DMS114 treated with DMSO at 0.1 percent for 48 hours (cell line): ENCODE results near the gene CDKN1A.

Experiments
- DNase-seq: peaks from one replicate; lab custom pipeline; 2025; ENCODE audit not compliant: unreplicated experiment; lab: John Stamatoyannopoulos, UW

Gene CDKN1A

DNA sequence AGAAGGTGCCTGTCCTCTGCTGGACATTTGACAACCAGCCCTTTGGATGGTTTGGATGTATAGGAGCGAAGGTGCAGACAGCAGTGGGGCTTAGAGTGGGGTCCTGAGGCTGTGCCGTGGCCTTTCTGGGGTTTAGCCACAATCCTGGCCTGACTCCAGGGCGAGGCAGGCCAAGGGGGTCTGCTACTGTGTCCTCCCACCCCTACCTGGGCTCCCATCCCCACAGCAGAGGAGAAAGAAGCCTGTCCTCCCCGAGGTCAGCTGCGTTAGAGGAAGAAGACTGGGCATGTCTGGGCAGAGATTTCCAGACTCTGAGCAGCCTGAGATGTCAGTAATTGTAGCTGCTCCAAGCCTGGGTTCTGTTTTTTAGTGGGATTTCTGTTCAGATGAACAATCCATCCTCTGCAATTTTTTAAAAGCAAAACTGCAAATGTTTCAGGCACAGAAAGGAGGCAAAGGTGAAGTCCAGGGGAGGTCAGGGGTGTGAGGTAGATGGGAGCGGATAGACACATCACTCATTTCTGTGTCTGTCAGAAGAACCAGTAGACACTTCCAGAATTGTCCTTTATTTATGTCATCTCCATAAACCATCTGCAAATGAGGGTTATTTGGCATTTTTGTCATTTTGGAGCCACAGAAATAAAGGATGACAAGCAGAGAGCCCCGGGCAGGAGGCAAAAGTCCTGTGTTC, 1.3 kb upstream of the CDKN1A start:
- DNase-seq = no peak

DNA sequence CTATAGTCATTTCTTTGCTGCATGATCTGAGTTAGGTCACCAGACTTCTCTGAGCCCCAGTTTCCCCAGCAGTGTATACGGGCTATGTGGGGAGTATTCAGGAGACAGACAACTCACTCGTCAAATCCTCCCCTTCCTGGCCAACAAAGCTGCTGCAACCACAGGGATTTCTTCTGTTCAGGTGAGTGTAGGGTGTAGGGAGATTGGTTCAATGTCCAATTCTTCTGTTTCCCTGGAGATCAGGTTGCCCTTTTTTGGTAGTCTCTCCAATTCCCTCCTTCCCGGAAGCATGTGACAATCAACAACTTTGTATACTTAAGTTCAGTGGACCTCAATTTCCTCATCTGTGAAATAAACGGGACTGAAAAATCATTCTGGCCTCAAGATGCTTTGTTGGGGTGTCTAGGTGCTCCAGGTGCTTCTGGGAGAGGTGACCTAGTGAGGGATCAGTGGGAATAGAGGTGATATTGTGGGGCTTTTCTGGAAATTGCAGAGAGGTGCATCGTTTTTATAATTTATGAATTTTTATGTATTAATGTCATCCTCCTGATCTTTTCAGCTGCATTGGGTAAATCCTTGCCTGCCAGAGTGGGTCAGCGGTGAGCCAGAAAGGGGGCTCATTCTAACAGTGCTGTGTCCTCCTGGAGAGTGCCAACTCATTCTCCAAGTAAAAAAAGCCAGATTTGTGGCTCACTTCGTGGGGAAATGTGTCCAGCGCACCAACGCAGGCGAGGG, 594 bp upstream of the CDKN1A start:
- no peak for DNase-seq

DNA sequence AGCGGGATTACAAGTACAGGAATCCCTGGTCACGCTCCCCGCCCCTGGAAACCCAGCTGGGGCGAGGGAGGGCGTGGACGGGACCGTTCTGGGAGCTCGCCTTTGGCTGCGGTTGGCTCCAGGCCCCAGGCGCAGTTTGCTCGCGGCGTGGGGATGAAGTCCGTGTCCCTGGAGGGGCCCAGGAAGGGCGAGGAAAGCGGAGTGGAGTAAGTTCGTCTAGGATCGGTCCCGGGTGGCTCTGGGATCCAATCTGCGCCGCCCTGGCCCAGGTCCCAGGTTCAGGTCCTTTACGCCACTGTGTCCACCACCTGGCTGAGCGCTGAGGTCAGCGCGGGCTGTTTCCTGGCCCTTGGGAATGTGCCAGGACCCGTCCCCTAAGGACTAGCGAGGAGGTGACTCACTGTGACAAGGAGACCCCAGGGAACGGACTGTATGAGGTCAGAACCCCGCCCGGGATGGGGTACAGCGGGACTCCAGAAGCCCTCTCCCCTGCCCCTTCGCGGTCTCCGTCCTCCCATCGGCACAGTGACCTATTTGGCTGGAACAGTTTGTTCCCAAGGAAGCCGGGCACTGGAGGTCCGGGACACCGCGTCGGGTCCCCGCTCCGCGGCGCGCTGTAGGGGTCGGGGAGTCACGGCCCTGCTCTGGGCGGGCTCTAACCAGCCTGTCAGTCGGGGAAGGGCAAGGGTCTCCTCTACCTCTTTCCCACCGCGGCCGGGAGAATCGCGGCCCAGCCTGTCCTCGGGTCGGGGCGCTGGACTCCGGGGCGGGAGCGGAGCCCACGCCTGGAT, 724 bp downstream of the CDKN1A start:
- no peak for DNase-seq

DNA sequence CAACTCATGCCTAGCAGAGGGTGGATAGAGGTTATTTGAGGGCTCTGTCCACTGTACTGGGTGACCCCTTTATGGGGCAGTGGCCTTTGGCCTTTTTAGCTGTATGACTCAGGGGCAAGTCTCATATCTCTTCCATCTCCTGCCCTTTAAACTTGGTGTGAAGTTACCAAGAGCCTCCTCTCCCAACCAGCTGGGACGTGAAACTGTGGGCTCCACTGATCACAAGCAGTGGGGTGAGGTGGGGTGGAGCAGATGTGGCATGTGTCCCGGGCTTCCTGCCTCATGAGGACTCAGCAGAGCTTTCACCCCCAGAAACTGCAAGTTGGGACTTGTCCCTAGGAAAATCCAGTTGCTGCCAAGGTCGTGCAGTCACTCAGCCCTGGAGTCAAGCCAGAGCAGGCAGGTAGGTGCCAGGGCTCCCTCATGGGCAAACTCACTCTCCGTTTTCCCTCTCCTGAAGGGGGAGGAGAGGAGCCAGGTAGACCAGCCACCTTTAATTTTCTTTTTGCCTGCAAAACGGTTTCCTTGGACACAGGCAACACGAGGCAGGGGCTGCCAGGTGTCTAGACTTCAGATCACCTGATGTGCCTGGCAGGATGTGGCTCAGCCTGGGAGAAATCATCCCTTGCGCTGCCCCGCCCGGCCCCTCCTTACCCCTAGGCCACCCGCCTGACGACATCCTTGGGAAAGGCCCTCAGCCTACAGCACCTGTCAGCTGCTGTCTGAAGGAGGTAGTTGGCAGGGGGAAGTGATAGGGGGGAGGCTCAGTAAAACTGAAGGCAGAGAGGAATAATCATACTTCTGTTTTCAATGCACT, 4.0 kb downstream of the CDKN1A start:
- no peak for DNase-seq

DNA sequence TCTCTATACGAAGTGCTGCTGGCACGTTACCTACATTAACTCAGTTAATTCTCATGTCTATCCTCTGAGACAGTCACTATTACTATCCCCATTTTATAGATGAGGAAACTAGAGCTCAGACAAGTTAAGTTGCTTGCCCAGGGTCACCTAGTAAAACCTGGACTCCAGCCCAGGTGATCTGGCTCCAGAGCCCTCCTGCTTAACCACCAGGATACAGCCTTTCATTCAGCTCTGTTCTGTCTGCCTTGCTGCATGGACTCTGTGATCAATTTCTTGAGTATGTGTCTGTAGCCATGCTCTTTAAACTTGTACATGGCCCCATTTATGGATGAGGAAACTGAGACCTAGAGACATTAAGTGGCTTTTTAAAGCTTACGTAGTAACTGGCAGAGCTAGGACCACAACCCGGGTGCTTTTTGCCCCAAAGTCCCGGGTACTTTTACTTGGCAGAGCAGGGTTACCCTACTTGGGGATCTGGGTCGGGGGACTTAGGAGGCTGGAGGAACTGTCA, 4.7 kb downstream of the CDKN1A start:
- DNase-seq = no peak

DNA sequence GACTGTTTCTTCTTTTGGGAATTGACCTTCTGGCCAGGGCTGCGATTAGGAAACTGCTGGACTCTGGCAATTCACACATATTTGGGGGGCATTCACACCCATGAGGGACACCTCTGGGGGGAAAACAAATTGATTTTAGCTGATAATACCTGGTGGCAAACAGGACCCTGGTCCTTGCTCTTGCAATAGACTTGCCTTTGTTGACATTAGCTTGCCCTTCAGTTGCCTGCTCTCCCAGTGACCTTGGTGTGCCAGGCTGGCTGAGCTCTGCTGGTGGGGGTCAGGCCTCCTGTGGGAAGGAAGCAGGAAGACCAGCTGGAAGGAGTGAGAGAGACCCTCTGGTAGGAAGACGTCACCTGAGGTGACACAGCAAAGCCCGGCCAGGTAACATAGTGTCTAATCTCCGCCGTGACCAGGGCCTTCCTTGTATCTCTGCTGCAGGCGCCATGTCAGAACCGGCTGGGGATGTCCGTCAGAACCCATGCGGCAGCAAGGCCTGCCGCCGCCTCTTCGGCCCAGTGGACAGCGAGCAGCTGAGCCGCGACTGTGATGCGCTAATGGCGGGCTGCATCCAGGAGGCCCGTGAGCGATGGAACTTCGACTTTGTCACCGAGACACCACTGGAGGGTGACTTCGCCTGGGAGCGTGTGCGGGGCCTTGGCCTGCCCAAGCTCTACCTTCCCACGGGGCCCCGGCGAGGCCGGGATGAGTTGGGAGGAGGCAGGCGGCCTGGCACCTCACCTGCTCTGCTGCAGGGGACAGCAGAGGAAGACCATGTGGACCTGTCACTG, 5.3 kb downstream of the CDKN1A start:
- DNase-seq = no peak

DNA sequence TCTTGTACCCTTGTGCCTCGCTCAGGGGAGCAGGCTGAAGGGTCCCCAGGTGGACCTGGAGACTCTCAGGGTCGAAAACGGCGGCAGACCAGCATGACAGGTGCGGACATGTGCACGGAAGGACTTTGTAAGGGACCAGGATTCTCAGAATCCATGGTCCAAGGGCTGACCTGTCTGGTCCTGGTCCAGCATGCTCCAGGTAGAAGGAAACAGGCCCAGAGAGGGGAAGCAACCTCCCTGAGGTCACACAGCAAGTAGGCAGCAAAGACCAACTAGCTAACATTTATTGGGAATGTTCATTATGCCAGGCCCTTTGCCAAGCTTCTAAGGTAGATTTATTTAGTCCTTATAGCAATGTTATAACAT, 5.9 kb downstream of the CDKN1A start:
- no peak for DNase-seq

DNA sequence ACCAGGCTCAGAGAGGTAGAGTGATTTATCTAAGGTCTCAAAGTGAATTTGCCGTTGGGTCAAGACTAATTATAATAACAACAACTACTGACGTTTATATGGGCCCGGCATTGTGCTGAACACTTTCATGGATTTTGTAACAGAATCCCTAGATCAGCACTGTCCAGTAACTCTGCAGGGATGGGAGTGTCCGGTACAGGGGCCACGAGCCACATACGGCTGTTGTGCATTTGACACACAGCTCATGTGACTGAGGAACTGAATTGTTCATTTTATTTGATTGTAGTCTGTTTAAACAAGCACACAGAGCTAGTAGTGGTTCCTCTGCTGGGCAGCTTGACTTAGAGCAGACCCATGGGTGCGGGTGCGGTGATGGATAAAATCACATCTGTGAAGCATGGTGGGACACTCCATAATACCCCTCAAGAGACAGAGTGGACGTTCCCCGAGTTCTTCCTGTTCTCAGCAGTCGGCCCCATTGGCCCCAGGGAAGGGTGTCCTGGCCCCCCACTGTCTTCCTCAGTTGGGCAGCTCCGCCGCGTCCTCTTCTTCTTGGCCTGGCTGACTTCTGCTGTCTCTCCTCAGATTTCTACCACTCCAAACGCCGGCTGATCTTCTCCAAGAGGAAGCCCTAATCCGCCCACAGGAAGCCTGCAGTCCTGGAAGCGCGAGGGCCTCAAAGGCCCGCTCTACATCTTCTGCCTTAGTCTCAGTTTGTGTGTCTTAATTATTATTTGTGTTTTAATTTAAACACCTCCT, 6.8 kb downstream of the CDKN1A start:
- DNase-seq = no peak

DNA sequence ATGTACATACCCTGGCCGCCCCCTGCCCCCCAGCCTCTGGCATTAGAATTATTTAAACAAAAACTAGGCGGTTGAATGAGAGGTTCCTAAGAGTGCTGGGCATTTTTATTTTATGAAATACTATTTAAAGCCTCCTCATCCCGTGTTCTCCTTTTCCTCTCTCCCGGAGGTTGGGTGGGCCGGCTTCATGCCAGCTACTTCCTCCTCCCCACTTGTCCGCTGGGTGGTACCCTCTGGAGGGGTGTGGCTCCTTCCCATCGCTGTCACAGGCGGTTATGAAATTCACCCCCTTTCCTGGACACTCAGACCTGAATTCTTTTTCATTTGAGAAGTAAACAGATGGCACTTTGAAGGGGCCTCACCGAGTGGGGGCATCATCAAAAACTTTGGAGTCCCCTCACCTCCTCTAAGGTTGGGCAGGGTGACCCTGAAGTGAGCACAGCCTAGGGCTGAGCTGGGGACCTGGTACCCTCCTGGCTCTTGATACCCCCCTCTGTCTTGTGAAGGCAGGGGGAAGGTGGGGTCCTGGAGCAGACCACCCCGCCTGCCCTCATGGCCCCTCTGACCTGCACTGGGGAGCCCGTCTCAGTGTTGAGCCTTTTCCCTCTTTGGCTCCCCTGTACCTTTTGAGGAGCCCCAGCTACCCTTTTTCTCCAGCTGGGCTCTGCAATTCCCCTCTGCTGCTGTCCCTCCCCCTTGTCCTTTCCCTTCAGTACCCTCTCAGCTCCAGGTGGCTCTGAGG, 7.6 kb downstream of the CDKN1A start:
- DNase-seq = no peak

DNA sequence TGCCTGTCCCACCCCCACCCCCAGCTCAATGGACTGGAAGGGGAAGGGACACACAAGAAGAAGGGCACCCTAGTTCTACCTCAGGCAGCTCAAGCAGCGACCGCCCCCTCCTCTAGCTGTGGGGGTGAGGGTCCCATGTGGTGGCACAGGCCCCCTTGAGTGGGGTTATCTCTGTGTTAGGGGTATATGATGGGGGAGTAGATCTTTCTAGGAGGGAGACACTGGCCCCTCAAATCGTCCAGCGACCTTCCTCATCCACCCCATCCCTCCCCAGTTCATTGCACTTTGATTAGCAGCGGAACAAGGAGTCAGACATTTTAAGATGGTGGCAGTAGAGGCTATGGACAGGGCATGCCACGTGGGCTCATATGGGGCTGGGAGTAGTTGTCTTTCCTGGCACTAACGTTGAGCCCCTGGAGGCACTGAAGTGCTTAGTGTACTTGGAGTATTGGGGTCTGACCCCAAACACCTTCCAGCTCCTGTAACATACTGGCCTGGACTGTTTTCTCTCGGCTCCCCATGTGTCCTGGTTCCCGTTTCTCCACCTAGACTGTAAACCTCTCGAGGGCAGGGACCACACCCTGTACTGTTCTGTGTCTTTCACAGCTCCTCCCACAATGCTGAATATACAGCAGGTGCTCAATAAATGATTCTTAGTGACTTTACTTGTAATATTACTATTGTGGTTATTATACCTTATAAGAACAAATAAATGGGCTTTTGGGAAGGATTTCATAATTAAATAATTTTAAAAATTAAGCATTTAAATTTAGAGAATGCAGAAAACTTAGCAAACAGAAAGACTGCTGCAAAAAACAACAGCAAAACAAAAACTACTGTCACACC, 8.4 kb downstream of the CDKN1A start:
- DNase-seq = no peak

DNA sequence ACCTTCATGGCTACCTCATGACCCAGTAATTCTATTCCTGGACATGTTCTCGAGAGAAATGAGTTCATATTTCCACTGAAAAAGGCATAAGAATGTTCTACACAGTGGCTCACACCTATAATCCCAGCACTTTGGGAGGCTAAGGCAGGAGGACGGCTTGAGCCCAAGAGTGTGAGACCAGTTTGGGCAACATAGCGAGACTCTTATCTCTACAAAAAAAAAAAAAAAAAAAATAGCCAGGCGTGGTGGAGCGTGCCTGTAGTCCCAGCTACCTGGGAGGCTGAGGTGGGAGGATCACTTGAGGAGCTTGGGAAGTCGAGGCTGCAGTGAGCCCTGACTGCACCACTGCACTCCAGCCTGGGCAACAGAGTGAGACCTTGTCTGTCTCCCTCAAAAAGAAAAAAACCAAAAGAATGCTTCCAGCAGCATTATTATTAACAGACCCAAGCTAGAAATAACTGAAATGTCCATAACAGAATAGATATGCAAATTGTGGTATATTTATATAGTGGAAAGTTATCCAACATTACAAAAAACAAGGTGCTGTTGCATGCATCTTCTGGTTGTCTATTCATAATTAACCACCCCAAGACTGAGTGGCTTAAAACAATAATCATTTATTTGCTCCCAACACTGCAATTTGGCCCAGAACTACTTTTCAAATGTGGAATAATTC, 9.7 kb downstream of the CDKN1A start:
- no peak for DNase-seq

DNA sequence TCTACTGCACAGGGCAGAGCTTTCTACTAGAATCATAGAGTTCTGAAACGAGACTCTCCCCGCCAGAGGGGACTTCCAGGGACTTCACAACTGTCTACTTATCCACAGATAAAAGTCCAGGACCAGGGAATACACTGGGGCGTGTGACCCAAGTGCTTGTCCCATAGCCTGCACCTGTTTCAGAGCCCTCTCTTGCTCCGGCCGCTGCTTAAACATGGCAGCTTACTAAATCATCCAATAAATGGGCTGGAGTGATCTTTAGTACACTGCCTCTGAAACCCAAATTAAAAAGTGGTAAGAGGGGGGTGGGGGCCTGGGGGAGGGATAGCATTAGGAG, 10.2 kb downstream of the CDKN1A start:
- DNase-seq = no peak

DNA sequence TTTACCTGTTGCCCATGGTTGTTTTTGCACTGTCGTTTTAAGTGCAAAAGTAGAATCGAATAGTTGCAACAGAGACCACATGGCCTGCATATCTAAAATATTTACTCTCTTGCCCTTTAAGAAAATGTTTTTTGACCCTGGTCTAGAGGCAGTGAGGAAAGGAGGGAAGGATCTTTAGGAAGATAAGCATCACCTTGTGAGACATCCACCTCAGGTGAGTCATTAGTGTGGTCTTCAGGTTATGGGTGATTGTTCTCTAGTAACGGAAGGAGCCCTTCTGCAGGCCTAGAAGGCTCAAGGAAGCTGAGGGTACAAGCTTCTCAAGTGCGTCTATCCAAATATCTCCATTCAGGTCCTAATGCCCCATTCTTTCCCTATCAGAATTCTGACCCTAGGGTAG, 12.5 kb downstream of the CDKN1A start:
- DNase-seq = no peak

DNA sequence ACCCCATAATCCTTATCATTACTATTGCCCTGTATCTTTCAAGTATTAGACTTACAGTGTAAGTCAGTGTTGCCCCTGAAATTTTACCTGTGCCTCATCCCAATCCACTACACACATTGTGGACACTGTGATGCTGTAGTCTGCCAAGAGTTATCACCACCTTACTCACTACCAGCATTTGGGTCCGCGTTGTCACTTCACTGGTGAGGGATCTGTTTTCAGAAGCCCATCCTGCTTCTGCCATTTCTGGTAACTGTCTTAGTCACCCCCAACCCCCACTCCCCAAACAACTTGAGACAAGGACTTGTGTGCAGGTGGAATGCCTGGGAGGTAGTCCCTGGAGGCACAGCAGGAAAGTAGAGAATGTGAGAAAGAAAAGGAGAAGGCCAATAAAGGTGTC, 13.1 kb downstream of the CDKN1A start:
- no peak for DNase-seq

DNA sequence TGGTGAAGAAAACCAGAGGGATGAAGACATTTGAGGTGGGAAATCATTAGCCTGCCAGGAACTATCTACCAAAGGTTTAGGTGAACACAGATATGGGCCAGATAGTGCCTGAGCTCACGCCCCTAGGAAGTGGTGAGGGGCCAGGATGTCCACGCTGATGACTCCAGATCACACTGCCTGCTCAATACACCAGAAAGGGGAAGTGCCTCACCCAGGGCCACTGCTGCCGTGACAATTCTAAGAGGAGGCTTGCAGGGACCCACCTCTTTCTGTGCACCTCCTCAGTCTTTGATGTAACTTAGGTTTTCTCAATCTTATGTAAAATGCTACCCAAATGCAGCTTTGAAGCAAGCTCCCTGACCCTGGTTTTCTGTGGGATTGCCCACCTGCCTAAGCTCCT, 13.7 kb downstream of the CDKN1A start:
- DNase-seq = no peak

DNA sequence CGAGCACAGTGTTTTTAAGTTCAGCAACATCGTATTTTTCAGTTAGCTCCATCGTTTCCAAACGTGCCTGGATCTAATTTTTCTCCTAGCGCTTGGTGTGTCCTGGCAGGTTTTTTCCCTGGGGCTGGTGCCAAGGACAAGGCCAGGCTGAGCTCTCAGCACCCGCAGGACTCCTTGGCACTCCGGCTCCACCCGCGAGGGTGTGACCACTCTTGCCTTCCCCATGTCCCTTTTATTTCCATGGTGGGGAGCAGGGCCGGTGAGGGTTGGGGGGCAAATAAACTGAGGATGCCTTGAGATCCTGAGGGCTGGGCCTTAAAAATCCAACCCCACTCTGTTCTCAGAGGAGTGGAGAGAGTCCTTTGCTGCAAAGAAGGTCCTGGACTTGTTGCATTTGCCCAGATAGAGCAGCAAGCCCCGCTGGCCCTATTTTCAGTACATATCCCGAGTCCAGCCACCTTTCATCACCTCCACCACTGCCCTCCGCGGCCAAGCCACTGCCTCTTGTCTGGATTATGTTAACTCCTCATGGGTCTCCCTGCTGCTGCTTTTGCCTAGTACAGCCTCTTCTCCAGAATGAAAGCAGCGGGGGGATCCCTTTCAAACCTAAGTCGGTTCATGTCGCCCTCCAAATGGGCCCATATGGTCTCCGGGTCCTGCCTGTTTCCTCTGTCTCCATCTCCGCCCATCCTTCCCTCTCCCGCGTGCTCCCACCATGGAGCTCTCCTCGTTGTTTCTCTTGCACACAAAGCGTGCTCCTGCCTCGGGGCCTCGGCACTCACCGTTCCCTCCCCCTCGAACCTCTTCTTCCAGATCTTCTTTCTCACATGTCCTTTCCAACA, 14.6 kb downstream of the CDKN1A start:
- no peak for DNase-seq

DNA sequence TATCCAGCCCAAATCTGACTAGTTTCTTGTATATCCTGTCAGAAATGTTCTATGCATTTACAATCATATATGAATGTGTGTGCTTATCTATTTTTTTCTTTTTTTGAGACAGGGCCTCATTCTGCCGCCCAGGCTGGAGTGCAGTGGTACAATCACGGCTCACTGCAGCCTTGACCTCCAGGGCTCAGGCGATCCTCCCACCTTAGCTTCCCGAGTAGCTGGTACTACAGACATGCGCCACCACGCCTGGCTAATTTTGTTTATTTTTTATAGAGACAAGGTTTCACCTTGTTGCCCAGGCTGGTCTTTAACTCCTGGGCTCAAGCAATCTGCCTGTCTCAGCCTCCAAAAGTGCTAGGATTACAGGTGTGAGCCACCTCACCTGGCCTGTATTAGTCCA, 16.1 kb downstream of the CDKN1A start:
- DNase-seq = no peak
